ENCODE data around the gene CTBP1. TPM values are rescaled to one million over a fixed set of nuclear protein-coding genes. Genes with fewer than 3 reads are reported as not detected.

The CTBP1 gene
- total RNA-seq, 2 donors from 2014 or later = 164 to 184 TPM

Other genes starting within 250 kb of the CTBP1 start
- gene FGFRL1, start 237.5 kb downstream of the CTBP1 start, total RNA-seq = 10 to 100 TPM; 23.1 to 30.1 TPM
- 1 to 10 TPM; 2.1 to 2.6 TPM for gene RNF212, start 135.6 kb downstream of the CTBP1 start, total RNA-seq
- gene SPON2, start 76.5 kb downstream of the CTBP1 start, total RNA-seq = 1 to 10 TPM; 5.2 to 7.4 TPM
- 10 to 100 TPM; 46.9 to 75.8 TPM for gene MAEA, start 40.8 kb upstream of the CTBP1 start, total RNA-seq
- 10 to 100 TPM; 36.0 to 37.1 TPM for gene UVSSA, start 98.1 kb upstream of the CTBP1 start, total RNA-seq
- not detected for gene NKX1-1, start 157.3 kb upstream of the CTBP1 start, total RNA-seq